Measurements from ENCODE around the gene SEZ6L.

The SEZ6L gene

GRCh38 chr22:26295563-26296126, 126.4 kb downstream of the SEZ6L start:
- WGBS, 2 experiments (ENCODE audit: insufficient coverage in 2 of 2): 90 to 92% methylated on average over 3 of the region's 3 CpGs
- Histone ChIP-seq H3K4me3 (ENCODE audit: extremely low read depth, insufficient read depth, low read length, poor library complexity, severe bottlenecking) (no peak overlapping the region), H3K27ac (ENCODE audit: low read depth, low read length, severe bottlenecking) (no peak overlapping the region), H3K36me3 (ENCODE audit: control insufficient read depth, insufficient read depth, low read length) (no peaks in the 10 kb centered on the region), H3K9me3 (ENCODE audit: control insufficient read depth, low read length) (no peaks in the 10 kb centered on the region), H3K4me1 (ENCODE audit: control insufficient read depth, insufficient read depth, low read length, poor library complexity, severe bottlenecking) (peaks cover 2% of the 10 kb centered on the region)

- H3K27ac ChIP-seq (ENCODE audit: low read depth, low read length, severe bottlenecking): no peak overlapping the region
- no peaks in the 10 kb centered on the region for H3K36me3 ChIP-seq (ENCODE audit: control insufficient read depth, insufficient read depth, low read length)
- no peaks in the 10 kb centered on the region for H3K9me3 ChIP-seq (ENCODE audit: control insufficient read depth, low read length)
- no peak overlapping the region for H3K4me3 ChIP-seq (ENCODE audit: extremely low read depth, insufficient read depth, low read length, poor library complexity, severe bottlenecking)
- H3K4me1 ChIP-seq (ENCODE audit: control insufficient read depth, insufficient read depth, low read length, poor library complexity, severe bottlenecking): peaks cover 2% of the 10 kb centered on the region
- 86 to 95% methylated on average over 7 to 8 of the region's 9 CpGs for WGBS, 2 experiments (ENCODE audit: insufficient coverage in 2 of 2)
Observed at GRCh38 chr22:26298605-26299310, 129.5 kb downstream of the SEZ6L start.

- Histone ChIP-seq H3K4me1 (ENCODE audit: control insufficient read depth, insufficient read depth, low read length, poor library complexity, severe bottlenecking) (no peaks in the 10 kb centered on the region), H3K4me3 (ENCODE audit: extremely low read depth, insufficient read depth, low read length, poor library complexity, severe bottlenecking) (no peak overlapping the region), H3K36me3 (ENCODE audit: control insufficient read depth, insufficient read depth, low read length) (no peaks in the 10 kb centered on the region), H3K9me3 (ENCODE audit: control insufficient read depth, low read length) (no peaks in the 10 kb centered on the region), H3K27ac (ENCODE audit: low read depth, low read length, severe bottlenecking) (no peak overlapping the region)
- 80 to 89% methylated on average over 3 to 4 of the region's 4 CpGs for WGBS, 2 experiments (ENCODE audit: insufficient coverage in 2 of 2)
Observed at GRCh38 chr22:26302726-26303125, 133.5 kb downstream of the SEZ6L start.

- WGBS, 2 experiments (ENCODE audit: insufficient coverage in 2 of 2): no CpG with 5 or more reads among the region's 4 CpGs
- Histone ChIP-seq H3K36me3 (ENCODE audit: control insufficient read depth, insufficient read depth, low read length) (no peaks in the 10 kb centered on the region), H3K4me1 (ENCODE audit: control insufficient read depth, insufficient read depth, low read length, poor library complexity, severe bottlenecking) (no peaks in the 10 kb centered on the region), H3K27ac (ENCODE audit: low read depth, low read length, severe bottlenecking) (no peak overlapping the region), H3K9me3 (ENCODE audit: control insufficient read depth, low read length) (no peaks in the 10 kb centered on the region), H3K4me3 (ENCODE audit: extremely low read depth, insufficient read depth, low read length, poor library complexity, severe bottlenecking) (no peak overlapping the region)
Observed at GRCh38 chr22:26303475-26303874, 134.2 kb downstream of the SEZ6L start.

- WGBS, 2 experiments (ENCODE audit: insufficient coverage in 2 of 2): 80% methylated on average over 1 of the region's 3 CpGs; no CpG with 5 or more reads in 1 of the 2 experiments
Observed at GRCh38 chr22:26304730-26305129, 135.5 kb downstream of the SEZ6L start.

GRCh38 chr22:26308467-26308866, 139.2 kb downstream of the SEZ6L start:
- no peak overlapping the region for H3K4me3 ChIP-seq (ENCODE audit: extremely low read depth, insufficient read depth, low read length, poor library complexity, severe bottlenecking)
- WGBS, 2 experiments (ENCODE audit: insufficient coverage in 2 of 2): 33% methylated on average over 1 of the region's 3 CpGs; no CpG with 5 or more reads in 1 of the 2 experiments
- no peaks in the 10 kb centered on the region for H3K9me3 ChIP-seq (ENCODE audit: control insufficient read depth, low read length)
- H3K4me1 ChIP-seq (ENCODE audit: control insufficient read depth, insufficient read depth, low read length, poor library complexity, severe bottlenecking): no peaks in the 10 kb centered on the region
- no peaks in the 10 kb centered on the region for H3K36me3 ChIP-seq (ENCODE audit: control insufficient read depth, insufficient read depth, low read length)
- no peak overlapping the region for H3K27ac ChIP-seq (ENCODE audit: low read depth, low read length, severe bottlenecking)

More at GRCh38 chr22:26304730-26305129, 135.5 kb downstream of the SEZ6L start:
- Histone ChIP-seq H3K4me1 (ENCODE audit: control insufficient read depth, insufficient read depth, low read length, poor library complexity, severe bottlenecking) (no peaks in the 10 kb centered on the region), H3K27ac (ENCODE audit: low read depth, low read length, severe bottlenecking) (no peak overlapping the region), H3K4me3 (ENCODE audit: extremely low read depth, insufficient read depth, low read length, poor library complexity, severe bottlenecking) (no peak overlapping the region), H3K36me3 (ENCODE audit: control insufficient read depth, insufficient read depth, low read length) (no peaks in the 10 kb centered on the region), H3K9me3 (ENCODE audit: control insufficient read depth, low read length) (no peaks in the 10 kb centered on the region)

GRCh38 chr22:26310616-26311015, 141.4 kb downstream of the SEZ6L start:
- Histone ChIP-seq H3K27ac (ENCODE audit: low read depth, low read length, severe bottlenecking) (no peak overlapping the region), H3K9me3 (ENCODE audit: control insufficient read depth, low read length) (no peaks in the 10 kb centered on the region), H3K36me3 (ENCODE audit: control insufficient read depth, insufficient read depth, low read length) (no peaks in the 10 kb centered on the region), H3K4me3 (ENCODE audit: extremely low read depth, insufficient read depth, low read length, poor library complexity, severe bottlenecking) (no peak overlapping the region), H3K4me1 (ENCODE audit: control insufficient read depth, insufficient read depth, low read length, poor library complexity, severe bottlenecking) (no peaks in the 10 kb centered on the region)
- WGBS, 2 experiments (ENCODE audit: insufficient coverage in 2 of 2): 95 to 96% methylated on average over 9 to 12 of the region's 13 CpGs

- 77% methylated on average over 6 of the region's 7 CpGs for WGBS, 2 experiments (ENCODE audit: insufficient coverage in 2 of 2)
- Histone ChIP-seq H3K4me3 (ENCODE audit: extremely low read depth, insufficient read depth, low read length, poor library complexity, severe bottlenecking) (no peak overlapping the region), H3K36me3 (ENCODE audit: control insufficient read depth, insufficient read depth, low read length) (no peaks in the 10 kb centered on the region), H3K9me3 (ENCODE audit: control insufficient read depth, low read length) (no peaks in the 10 kb centered on the region), H3K4me1 (ENCODE audit: control insufficient read depth, insufficient read depth, low read length, poor library complexity, severe bottlenecking) (no peaks in the 10 kb centered on the region), H3K27ac (ENCODE audit: low read depth, low read length, severe bottlenecking) (no peak overlapping the region)
Observed at GRCh38 chr22:26313291-26313690, 144.0 kb downstream of the SEZ6L start.

GRCh38 chr22:26314171-26314570, 144.9 kb downstream of the SEZ6L start:
- Histone ChIP-seq H3K27ac (ENCODE audit: low read depth, low read length, severe bottlenecking) (no peak overlapping the region), H3K4me3 (ENCODE audit: extremely low read depth, insufficient read depth, low read length, poor library complexity, severe bottlenecking) (no peak overlapping the region), H3K4me1 (ENCODE audit: control insufficient read depth, insufficient read depth, low read length, poor library complexity, severe bottlenecking) (no peaks in the 10 kb centered on the region), H3K36me3 (ENCODE audit: control insufficient read depth, insufficient read depth, low read length) (no peaks in the 10 kb centered on the region), H3K9me3 (ENCODE audit: control insufficient read depth, low read length) (no peaks in the 10 kb centered on the region)
- 69 to 96% methylated on average over 1 to 2 of the region's 2 CpGs for WGBS, 2 experiments (ENCODE audit: insufficient coverage in 2 of 2)

- Histone ChIP-seq H3K4me1 (ENCODE audit: control insufficient read depth, insufficient read depth, low read length, poor library complexity, severe bottlenecking) (no peaks in the 10 kb centered on the region), H3K36me3 (ENCODE audit: control insufficient read depth, insufficient read depth, low read length) (no peaks in the 10 kb centered on the region), H3K9me3 (ENCODE audit: control insufficient read depth, low read length) (no peaks in the 10 kb centered on the region), H3K4me3 (ENCODE audit: extremely low read depth, insufficient read depth, low read length, poor library complexity, severe bottlenecking) (no peak overlapping the region), H3K27ac (ENCODE audit: low read depth, low read length, severe bottlenecking) (no peak overlapping the region)
- WGBS, 2 experiments (ENCODE audit: insufficient coverage in 2 of 2): 64 to 78% methylated on average over 5 to 6 of the region's 6 CpGs
Observed at GRCh38 chr22:26314656-26315055, 145.4 kb downstream of the SEZ6L start.

GRCh38 chr22:26316732-26317285, 147.5 kb downstream of the SEZ6L start:
- WGBS, 2 experiments (ENCODE audit: insufficient coverage in 2 of 2): 72 to 86% methylated on average over 1 to 2 of the region's 2 CpGs
- Histone ChIP-seq H3K4me3 (ENCODE audit: extremely low read depth, insufficient read depth, low read length, poor library complexity, severe bottlenecking) (no peak overlapping the region), H3K9me3 (ENCODE audit: control insufficient read depth, low read length) (no peaks in the 10 kb centered on the region), H3K4me1 (ENCODE audit: control insufficient read depth, insufficient read depth, low read length, poor library complexity, severe bottlenecking) (peaks cover 4% of the 10 kb centered on the region), H3K27ac (ENCODE audit: low read depth, low read length, severe bottlenecking) (no peak overlapping the region), H3K36me3 (ENCODE audit: control insufficient read depth, insufficient read depth, low read length) (no peaks in the 10 kb centered on the region)

Measured in mesodermal cell (in vitro differentiated cells).